Lower leg skin (tissue), 4 donors: ENCODE results near the gene CCDC57. TPM values are rescaled to one million over a fixed set of nuclear protein-coding genes. Genes with fewer than 3 reads are reported as not detected.

Experiments used
- DNase-seq, 2 donors: peaks; one replicate each; pipeline ENCODE4 v3.0.0-alpha.2; 2019; ENCODE audit warnings: low spot score in 2 of 2
- H3K4me3 ChIP-seq: fragments of 200-600 bp; sonication (generic); 2 replicates; pipeline ENCODE4 v1.5.1; 2017; ENCODE audit warnings: mild to moderate bottlenecking, low read depth; ENCODE audit not compliant: poor library complexity, severe bottlenecking
- CTCF ChIP-seq, 3 donors: fragments of 450-650 bp; IDR thresholded peaks; one replicate each; pipeline ENCODE4 v1.5.1; 2016; ENCODE audit warnings: antibody characterized with exemption in 3 of 3, mild to moderate bottlenecking in 3 of 3, moderate library complexity in 2 of 3
- POLR2A ChIP-seq, 2 donors: fragments of 450-650 bp; IDR thresholded peaks; one replicate each; pipeline ENCODE4 v1.6.1; 2016 to 2017; ENCODE audit warnings: antibody characterized with exemption in 2 of 2, mild to moderate bottlenecking in 1 of 2, moderate library complexity in 1 of 2
- WGBS, 2 donors: methylation state at CpG; one replicate each; pipeline ENCODE4 v1.1.5; 2018; 5-methylcytosine and 5-hydroxymethylcytosine counted together
- intact Hi-C: fragments of 100-400 bp; cut with DNase I; formaldehyde crosslinking; loops from one replicate; pipeline ENCODE4 v1.15.0; 2023; ENCODE audit warnings: low total_unique reads
- total RNA-seq, 4 donors: library from RNA; depleted of rRNA; stranded (reverse); fragments of >200 nt; gene quantifications; one replicate each; pipeline ENCODE4 v1.1.0, GENCODE V29; 2016

CCDC57 gene
- total RNA-seq, 4 donors from 2014 or later, result 16.0 to 33.5 (median 31.5) TPM

- TF ChIP-seq POLR2A (IDR thresholded peaks at IDR 0.05), result no peak
- TF ChIP-seq CTCF (IDR thresholded peaks at IDR 0.05), result no peak
- intact Hi-C loops, result no loop called here
- 65 to 67% methylated on average over 21 to 35 of the region's 35 CpGs for WGBS, 2 donors
- no peak overlapping the region for H3K4me3 ChIP-seq
- DNase-seq, result no peak
Measured at GRCh38 chr17:82100502-82101298, 111.9 kb downstream of the CCDC57 start.

GRCh38 chr17:82098939-82099763 lies 113.5 kb downstream of the CCDC57 start:
- DNase-seq, result no peak
- peak overlapping the region; percentile 38 for H3K4me3 ChIP-seq
- TF ChIP-seq CTCF (IDR thresholded peaks at IDR 0.05), result no peak
- no peak for TF ChIP-seq POLR2A (IDR thresholded peaks at IDR 0.05)
- WGBS, 2 donors, result 26 to 49% methylated on average over 15 to 32 of the region's 80 CpGs
- intact Hi-C loops, result no loop called here

- DNase-seq, result peak; percentile 89 to 99
- intact Hi-C loops, result no loop called here
- no peak for TF ChIP-seq CTCF (IDR thresholded peaks at IDR 0.05)
- peak in 1 of 2 donors; percentile 67 for TF ChIP-seq POLR2A (IDR thresholded peaks at IDR 0.05)
- WGBS, 2 donors, result 0 to 2% methylated on average over 31 to 40 of the region's 124 CpGs
- peak within 1 kb of the TSS; percentile 72 for H3K4me3 ChIP-seq
Measured at GRCh38 chr17:82098169-82098938, 114.3 kb downstream of the CCDC57 start, which contains the start of gene FASN. Gene FASN, minus strand, starts transcription at chr17:82098236. Its CDS starts 1,791 bp downstream, at chr17:82096445.

GRCh38 chr17:82097919-82098168 lies 114.8 kb downstream of the CCDC57 start:
- no peak for DNase-seq
- TF ChIP-seq CTCF (IDR thresholded peaks at IDR 0.05) (no peak), POLR2A (IDR thresholded peaks at IDR 0.05) (no peak)
- intact Hi-C loops, result no loop called here
- 0% methylated on average over 3 of the region's 36 CpGs; no CpG with 5 or more reads in 1 of the 2 donors for WGBS, 2 donors
- peak overlapping the region; percentile 72 for H3K4me3 ChIP-seq

GRCh38 chr17:82097184-82097918 lies 115.3 kb downstream of the CCDC57 start:
- DNase-seq, result no peak
- no peak for TF ChIP-seq CTCF (IDR thresholded peaks at IDR 0.05)
- TF ChIP-seq POLR2A (IDR thresholded peaks at IDR 0.05), result no peak
- H3K4me3 ChIP-seq, result peak overlapping the region; percentile 72
- 1% methylated on average over 18 to 43 of the region's 77 CpGs for WGBS, 2 donors
- intact Hi-C loops, result no loop called here
